Rectal smooth muscle tissue (tissue), 1 donor: ENCODE measurements around the gene IFIT1B.
"Not testable (repeated sequence)": the region's sequence is repeated elsewhere in the genome, so short reads cannot be mapped to it uniquely, and the experiment has no call there.

Source experiments
- H3K27ac ChIP-seq: one replicate; pipeline ENCODE4 v1.7.0; 2013; ENCODE audit warnings: low read depth, low read length, inconsistent platforms
- H3K27me3 ChIP-seq: one replicate; pipeline ENCODE4 v1.7.0; 2013; ENCODE audit warnings: low read length; ENCODE audit not compliant: control insufficient read depth, insufficient read depth
- H3K36me3 ChIP-seq: one replicate; pipeline ENCODE4 v1.7.0; 2013; ENCODE audit warnings: low read length; ENCODE audit not compliant: control insufficient read depth, insufficient read depth
- H3K4me1 ChIP-seq: one replicate; pipeline ENCODE4 v1.7.0; 2013; ENCODE audit warnings: low read length; ENCODE audit not compliant: control insufficient read depth, insufficient read depth
- H3K4me3 ChIP-seq: one replicate; pipeline ENCODE4 v1.7.0; 2013; ENCODE audit warnings: low read length
- H3K9ac ChIP-seq: one replicate; pipeline ENCODE4 v1.7.0; 2013; ENCODE audit warnings: low read length

Gene IFIT1B

DNA sequence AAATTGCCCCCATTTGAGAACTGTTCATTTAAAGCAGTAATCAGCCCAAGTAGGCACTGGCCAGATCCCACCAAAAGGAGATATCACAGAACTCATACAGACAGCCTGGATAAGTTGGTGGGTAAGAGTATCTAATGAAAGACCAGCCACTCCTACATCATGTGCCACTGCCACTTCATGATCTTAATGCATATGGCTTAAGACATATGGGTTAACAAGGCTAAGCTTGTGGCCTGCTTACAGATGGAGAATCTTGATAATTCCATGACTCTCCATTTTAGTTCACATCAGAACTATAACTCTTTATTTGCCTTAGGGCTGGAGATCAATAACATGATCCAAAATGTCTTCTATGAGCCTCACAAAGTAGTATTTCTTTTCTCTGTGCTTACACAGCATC is 6.8 kb upstream of the IFIT1B start:
- H3K36me3 ChIP-seq = no peaks in the 10 kb centered on the region
- peaks cover 18% of the 10 kb centered on the region for H3K4me1 ChIP-seq
- H3K9ac ChIP-seq = no peak overlapping the region
- H3K27ac ChIP-seq = no peak overlapping the region
- H3K4me3 ChIP-seq = no peak overlapping the region
- no peaks in the 10 kb centered on the region for H3K27me3 ChIP-seq

DNA sequence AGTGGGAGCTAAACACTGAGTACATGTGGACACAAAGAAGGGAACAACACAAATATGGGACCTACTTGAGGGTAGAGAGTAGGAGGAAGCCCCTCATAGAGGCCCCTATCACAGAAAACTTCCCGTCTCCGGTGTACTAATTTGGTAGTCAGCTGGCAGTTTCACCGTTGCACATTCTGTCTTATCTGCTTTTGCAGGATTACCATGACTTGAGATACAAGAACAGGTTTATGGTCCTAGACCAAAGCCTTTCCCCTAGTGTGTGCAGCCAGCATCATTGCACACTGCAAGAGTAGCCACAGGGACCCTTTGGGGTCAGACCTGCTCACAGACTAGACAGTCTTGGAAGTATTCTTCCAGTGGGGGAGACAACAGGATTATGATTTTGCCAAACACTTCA is 5.9 kb upstream of the IFIT1B start:
- Histone ChIP-seq H3K36me3 (no peaks in the 10 kb centered on the region), H3K4me3 (no peak overlapping the region), H3K4me1 (peaks cover 18% of the 10 kb centered on the region), H3K9ac (no peak overlapping the region), H3K27ac (no peak overlapping the region), H3K27me3 (no peaks in the 10 kb centered on the region)

DNA sequence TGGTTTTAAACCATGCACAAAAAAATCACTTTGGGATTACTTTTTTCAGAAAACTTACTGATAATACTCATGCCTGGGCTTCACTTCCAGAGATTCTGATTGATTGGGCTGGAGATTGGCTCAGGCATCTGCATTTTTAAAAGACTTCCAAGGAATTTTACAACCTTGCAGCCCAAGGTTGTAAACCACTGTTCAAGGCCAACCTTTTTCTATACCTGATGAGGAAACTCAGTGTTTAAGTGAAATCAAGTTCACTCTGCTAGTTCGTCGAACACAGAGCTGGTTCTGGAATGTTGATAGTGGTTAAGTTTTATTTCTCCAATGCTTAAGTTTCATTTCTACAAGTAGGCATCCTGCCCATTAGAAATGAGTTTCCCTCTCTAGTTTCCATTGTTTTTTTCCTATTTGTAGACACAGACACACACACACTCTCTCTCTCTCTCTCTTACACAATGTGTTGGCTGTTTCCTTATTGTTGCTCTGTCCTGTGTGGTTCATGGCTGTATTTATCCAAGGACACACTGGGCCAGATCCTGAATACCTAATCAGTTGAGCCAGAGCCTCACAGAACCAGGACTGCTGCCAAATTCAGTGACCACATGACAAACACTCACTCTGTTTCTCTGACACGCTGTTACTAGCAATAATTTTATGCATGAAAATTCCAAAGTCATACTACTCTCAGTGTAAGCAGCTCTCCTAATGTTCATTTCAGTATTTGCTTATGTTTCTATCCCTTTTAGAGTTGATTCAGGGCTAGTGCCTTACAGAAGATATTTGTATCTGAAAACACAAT is 3.7 kb upstream of the IFIT1B start:
- Histone ChIP-seq H3K27ac (peak overlapping the region; percentile 71), H3K27me3 (no peaks in the 10 kb centered on the region), H3K4me1 (peaks cover 18% of the 10 kb centered on the region), H3K9ac (no peak overlapping the region), H3K36me3 (no peaks in the 10 kb centered on the region), H3K4me3 (peak overlapping the region; percentile 39)

DNA sequence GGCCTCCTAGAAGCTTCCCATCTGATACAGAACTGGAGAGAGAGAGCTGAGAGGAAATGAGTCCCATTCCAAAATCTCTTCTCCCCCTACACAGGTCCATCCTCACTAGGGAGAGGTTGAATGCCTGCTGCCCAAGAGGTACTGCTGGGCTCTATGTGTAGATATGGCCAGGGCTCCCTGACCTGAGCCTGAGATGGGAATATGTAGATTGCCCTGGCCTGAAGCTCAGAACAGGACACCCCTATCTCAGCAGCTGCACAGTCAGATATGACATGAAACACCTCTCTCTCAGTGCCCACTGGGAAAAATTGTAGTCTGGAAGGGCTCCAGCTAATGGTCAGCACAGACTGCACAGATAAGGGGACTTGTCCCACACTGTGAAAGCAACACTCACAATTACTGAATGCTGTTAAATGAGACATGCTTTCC is 3.1 kb upstream of the IFIT1B start:
- Histone ChIP-seq H3K9ac (no peak overlapping the region), H3K27ac (peak overlapping the region; percentile 71), H3K36me3 (no peaks in the 10 kb centered on the region), H3K4me3 (no peak overlapping the region), H3K27me3 (no peaks in the 10 kb centered on the region), H3K4me1 (peaks cover 18% of the 10 kb centered on the region)

DNA sequence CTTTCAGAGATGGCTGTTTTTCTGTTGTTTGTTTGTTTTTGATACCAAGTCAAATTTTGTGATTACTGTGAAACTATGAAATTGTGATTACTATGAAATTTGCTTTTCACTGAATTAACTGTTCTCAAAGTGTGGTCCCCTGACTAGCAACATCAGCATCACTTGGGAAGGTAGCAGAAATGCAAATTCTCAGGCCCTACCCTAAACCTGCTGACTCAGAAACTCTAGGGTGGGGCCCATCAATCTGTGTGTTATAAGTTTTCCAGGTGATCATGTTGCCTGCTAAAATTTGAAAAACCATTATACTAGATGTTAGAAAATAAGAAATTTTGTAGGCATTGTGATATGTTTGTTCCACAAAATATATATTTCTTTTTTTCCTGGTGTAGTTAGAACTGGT is 1.2 kb downstream of the IFIT1B start:
- no peak overlapping the region for H3K4me3 ChIP-seq
- no peaks in the 10 kb centered on the region for H3K27me3 ChIP-seq
- H3K9ac ChIP-seq = no peak overlapping the region
- H3K27ac ChIP-seq = no peak overlapping the region
- H3K36me3 ChIP-seq = no peaks in the 10 kb centered on the region
- H3K4me1 ChIP-seq = peaks cover 10% of the 10 kb centered on the region

DNA sequence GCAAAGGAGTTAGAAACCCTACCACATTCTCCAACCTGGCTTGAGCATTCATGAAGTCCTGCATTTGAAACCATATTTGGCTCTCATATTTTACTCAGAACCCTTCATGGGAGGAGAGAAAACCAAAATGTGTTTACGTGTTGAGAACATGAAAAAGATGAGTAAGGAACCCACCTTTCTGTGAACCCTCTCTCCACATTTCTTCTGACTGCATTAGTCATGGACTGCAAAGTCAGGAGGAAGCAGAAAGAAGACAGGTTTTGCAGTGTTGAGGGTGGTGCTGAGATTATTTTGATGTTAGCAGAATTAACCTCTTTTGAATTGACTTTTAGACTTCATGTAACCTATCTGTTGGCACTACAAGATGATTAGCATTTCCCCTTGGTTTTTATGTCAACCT is 4.9 kb downstream of the IFIT1B start:
- no peaks in the 10 kb centered on the region for H3K27me3 ChIP-seq

DNA sequence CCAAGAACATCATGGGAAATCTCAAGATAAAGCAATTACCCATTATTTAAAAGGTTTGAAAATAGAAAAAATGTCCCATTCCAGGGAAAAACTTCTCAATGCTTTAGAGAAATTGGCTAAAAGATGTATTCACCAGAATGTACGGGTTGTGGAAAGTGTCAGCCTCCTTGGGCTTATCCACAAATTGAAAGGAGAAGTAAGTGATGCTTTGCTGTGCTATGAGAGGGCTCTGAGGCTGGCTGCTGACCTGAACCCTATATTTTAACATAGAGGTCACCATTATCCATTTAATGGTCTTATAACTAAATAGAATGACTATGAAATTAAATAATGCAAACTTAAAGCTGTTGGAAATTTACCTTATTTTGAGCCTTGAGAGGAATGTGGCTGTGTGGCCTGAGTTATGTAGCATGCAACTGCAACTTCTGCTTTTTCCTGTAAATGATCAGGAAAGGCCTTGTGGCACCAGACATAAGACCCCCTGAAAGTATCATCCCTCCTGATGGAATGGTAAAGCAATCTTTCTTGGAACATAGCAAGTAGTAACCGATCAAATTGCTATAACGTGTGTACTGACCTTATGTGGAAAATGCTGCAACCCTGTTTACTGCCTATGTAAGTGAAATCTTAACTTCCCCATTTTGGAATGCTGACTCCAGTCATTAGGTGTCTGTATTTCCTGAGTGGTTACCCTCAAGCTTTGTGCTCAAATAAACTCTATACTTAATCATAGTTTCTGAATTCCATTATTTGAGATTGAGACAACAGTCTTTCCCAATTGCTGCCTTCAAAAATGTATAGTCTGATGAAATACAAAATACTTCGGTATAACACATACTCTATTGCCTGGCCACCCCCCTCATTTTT is 6.9 kb downstream of the IFIT1B start:
- Histone ChIP-seq H3K27me3 (no peaks in the 10 kb centered on the region), H3K4me3 (no peak overlapping the region), H3K36me3 (no peaks in the 10 kb centered on the region), H3K9ac (no peak overlapping the region), H3K27ac (no peak overlapping the region), H3K4me1 (no peaks in the 10 kb centered on the region)

More for the DNA sequence above, 4.9 kb downstream of the IFIT1B start:
- H3K4me3 ChIP-seq = no peak overlapping the region
- H3K4me1 ChIP-seq = no peaks in the 10 kb centered on the region
- H3K9ac ChIP-seq = no peak overlapping the region
- H3K36me3 ChIP-seq = no peaks in the 10 kb centered on the region
- no peak overlapping the region for H3K27ac ChIP-seq

DNA sequence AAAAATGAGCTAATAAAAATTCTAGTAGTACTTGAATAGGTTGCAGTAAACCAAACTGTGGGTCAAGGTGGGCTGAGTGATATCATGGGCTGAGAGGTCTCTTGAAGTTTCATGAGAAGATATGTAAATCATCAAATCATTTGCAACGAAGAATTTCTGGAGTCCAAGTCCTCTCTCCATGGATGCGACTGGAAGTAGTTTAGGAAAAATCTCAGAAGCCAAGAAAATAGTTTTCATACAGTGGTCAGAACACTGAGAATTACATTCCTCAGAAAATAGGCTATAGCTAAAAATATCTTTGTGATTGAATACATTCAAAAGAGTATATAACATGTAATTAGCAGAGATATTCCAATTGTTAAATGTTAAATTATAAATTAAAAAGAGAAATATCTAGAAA is 10.9 kb downstream of the IFIT1B start:
- Histone ChIP-seq H3K27me3 (no peaks in the 10 kb centered on the region), H3K4me3 (no peak overlapping the region), H3K9ac (no peak overlapping the region), H3K4me1 (peaks cover 8% of the 10 kb centered on the region), H3K36me3 (no peaks in the 10 kb centered on the region), H3K27ac (no peak overlapping the region)

DNA sequence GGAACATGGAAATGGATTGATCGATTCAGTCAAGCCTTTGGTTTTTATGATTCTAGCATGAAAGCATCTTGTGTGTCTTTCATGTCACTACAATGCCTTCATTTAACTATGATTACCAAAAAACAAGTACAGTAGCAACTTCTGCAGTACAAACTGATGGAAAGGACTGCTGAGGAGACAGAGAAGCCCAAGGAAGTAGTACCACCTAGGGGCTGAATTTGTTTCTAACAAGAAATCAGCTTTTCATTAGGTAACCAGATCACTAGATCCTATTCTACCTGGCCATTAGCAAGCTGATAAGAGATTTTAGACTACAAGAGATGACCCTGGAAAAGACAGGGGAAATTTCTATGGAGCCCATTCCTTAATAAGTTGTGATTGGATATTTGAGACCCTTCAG is 11.4 kb downstream of the IFIT1B start:
- Histone ChIP-seq H3K27me3 (no peaks in the 10 kb centered on the region), H3K9ac (no peak overlapping the region), H3K27ac (no peak overlapping the region), H3K36me3 (no peaks in the 10 kb centered on the region), H3K4me1 (peaks cover 8% of the 10 kb centered on the region), H3K4me3 (no peak overlapping the region)

DNA sequence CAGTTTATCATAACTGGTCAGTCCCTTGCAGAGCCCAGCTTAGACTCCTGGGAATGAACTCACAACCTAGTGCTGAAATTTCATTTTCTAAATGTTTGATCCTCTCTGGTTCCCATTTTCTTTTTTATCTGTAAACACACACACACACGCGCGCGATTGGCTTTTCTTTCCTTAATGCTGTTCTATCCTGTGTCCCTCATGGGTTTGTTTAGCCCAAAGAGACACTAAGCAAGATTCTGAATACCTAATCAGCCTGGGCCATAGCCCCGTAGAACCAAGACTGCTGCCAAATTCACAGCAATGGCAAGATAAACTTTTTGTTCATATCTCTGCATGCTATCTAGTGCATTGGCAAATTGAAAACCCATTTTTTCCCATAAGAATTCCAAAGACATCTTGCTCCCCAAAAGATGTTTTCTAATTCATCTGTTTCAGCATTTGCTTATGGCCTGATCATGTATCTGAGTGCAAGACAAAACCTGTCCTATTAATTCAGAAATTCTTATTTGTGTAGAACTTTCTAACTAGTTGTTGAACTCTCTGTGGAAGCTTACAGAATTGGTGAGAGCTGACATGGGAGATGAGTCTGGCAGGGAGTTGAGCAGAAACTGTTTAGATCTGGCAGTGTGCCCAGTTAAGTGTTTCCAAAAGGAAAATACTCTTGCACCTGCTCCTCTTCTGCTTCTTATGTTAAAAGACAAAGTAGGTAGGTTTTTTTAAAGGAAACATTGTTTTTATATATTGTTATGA is 12.8 kb downstream of the IFIT1B start:
- Histone ChIP-seq H3K4me3 (no peak overlapping the region), H3K27me3 (no peaks in the 10 kb centered on the region), H3K9ac (no peak overlapping the region), H3K27ac (peak overlapping the region; percentile 14), H3K36me3 (no peaks in the 10 kb centered on the region), H3K4me1 (peaks cover 8% of the 10 kb centered on the region)

DNA sequence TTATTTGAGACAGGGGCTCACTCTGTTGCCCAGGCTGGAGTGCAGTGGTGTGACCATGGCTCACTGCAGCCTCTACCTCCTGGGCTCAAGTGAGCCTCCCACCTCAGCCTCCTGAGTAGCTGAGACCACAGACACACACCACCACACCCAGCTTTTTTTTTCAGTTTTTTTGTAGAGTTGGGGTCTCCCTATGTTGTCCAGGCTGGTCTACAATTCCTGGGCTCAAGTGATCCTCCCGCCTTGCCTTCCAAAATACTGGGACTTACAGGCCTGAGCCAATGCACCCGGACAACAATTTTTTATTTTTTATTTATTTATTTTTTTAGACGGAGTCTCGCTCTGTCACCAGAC is 13.3 kb downstream of the IFIT1B start:
- H3K27me3 ChIP-seq, H3K4me3 ChIP-seq, H3K27ac ChIP-seq, H3K4me1 ChIP-seq, H3K9ac ChIP-seq, H3K36me3 ChIP-seq: not testable (repeated sequence)
